Progenitor cell of endocrine pancreas (in vitro differentiated cells): Measurements from ENCODE around the gene KCNQ5. TPM values are rescaled to one million over a fixed set of nuclear protein-coding genes. Genes with fewer than 3 reads are reported as not detected.
A peak's percentile ranks its signal among the peaks of the same experiment; 100 is the strongest.
"Not testable (repeated sequence)": the region's sequence is repeated elsewhere in the genome, so short reads cannot be mapped to it uniquely, and the experiment has no call there.

Experiments used
- DNase-seq: peaks from one replicate; pipeline ENCODE4 v3.0.0; 2021; ENCODE audit warnings: low spot score; ENCODE audit not compliant: unreplicated experiment
- H3K27ac Mint-ChIP-seq: 2 replicates; pipeline ENCODE4 v1.8.0; 2021; ENCODE audit warnings: mild to moderate bottlenecking, moderate library complexity, mixed read lengths
- H3K27me3 Mint-ChIP-seq: 2 replicates; pipeline ENCODE4 v1.8.0; 2021; ENCODE audit warnings: mixed read lengths
- H3K36me3 Mint-ChIP-seq: 2 replicates; pipeline ENCODE4 v1.8.0; 2022; ENCODE audit warnings: mixed read lengths; ENCODE audit not compliant: insufficient read depth
- H3K4me1 Mint-ChIP-seq: 2 replicates; pipeline ENCODE4 v1.8.0; 2021; ENCODE audit warnings: low read depth, mixed read lengths
- H3K4me3 Mint-ChIP-seq: 2 replicates; pipeline ENCODE4 v1.8.0; 2021; ENCODE audit warnings: low read depth, mild to moderate bottlenecking, moderate library complexity, mixed read lengths
- H3K9me3 Mint-ChIP-seq: 2 replicates; pipeline ENCODE4 v1.8.0; 2021; ENCODE audit warnings: low read depth, mixed read lengths
- CTCF ChIP-seq: fragments of 200-600 bp; sonication (generic); IDR thresholded peaks from one replicate; pipeline ENCODE4 v1.5.0; 2021; ENCODE audit warnings: antibody characterized with exemption, mild to moderate bottlenecking; ENCODE audit not compliant: unreplicated experiment
- long read RNA-seq: library from polyadenylated mRNA; unstranded; transcript quantifications from one replicate; pipeline ENCODE4 v2.0.0, GENCODE V29; 2020
- total RNA-seq: library from RNA; stranded (reverse); gene quantifications from 2 replicates; pipeline ENCODE4 v1.2.1, GENCODE V29; 2021

KCNQ5 gene
- 0.53 and 1.0 TPM in 2 replicates for total RNA-seq
- long read RNA-seq: 0 reads

- H3K36me3 Mint-ChIP-seq: no peaks in the 10 kb centered on the region
- peaks cover 59% of the 10 kb centered on the region for H3K27me3 Mint-ChIP-seq
Measured at GRCh38 chr6:72621291-72622093, at the start of gene KCNQ5. TSS of gene KCNQ5 (plus strand) at chr6:72622064.

GRCh38 chr6:72579865-72580264, 42.0 kb upstream of the KCNQ5 start:
- H3K4me3 Mint-ChIP-seq: no peak overlapping the region
- no peak for TF ChIP-seq CTCF
- H3K27me3 Mint-ChIP-seq: no peaks in the 10 kb centered on the region
- H3K9me3 Mint-ChIP-seq: peaks cover 3% of the 10 kb centered on the region
- DNase-seq: no peak
- H3K27ac Mint-ChIP-seq: no peak overlapping the region
- H3K4me1 Mint-ChIP-seq: no peaks in the 10 kb centered on the region
- H3K36me3 Mint-ChIP-seq: no peaks in the 10 kb centered on the region

More at GRCh38 chr6:72621291-72622093, at the start of gene KCNQ5:
- Mint-ChIP-seq H3K9me3 (no peaks in the 10 kb centered on the region), H3K27ac (peak within 1 kb of the TSS; percentile 81), H3K4me1 (peaks cover 17% of the 10 kb centered on the region), H3K4me3 (peak within 1 kb of the TSS; percentile 78)
- DNase-seq: peak; percentile 21
- TF ChIP-seq CTCF: no peak

- H3K36me3 Mint-ChIP-seq: no peaks in the 10 kb centered on the region
- H3K27me3 Mint-ChIP-seq: no peaks in the 10 kb centered on the region
- no peak for DNase-seq
- H3K27ac Mint-ChIP-seq: no peak overlapping the region
- peak; percentile 60 for TF ChIP-seq CTCF
- H3K4me3 Mint-ChIP-seq: no peak overlapping the region
- peaks cover 3% of the 10 kb centered on the region for H3K9me3 Mint-ChIP-seq
- no peaks in the 10 kb centered on the region for H3K4me1 Mint-ChIP-seq
Measured at GRCh38 chr6:72580281-72580940, 41.5 kb upstream of the KCNQ5 start.

- H3K4me3 Mint-ChIP-seq, H3K4me1 Mint-ChIP-seq, H3K36me3 Mint-ChIP-seq, H3K9me3 Mint-ChIP-seq, DNase-seq, H3K27me3 Mint-ChIP-seq: not testable (repeated sequence)
- peak overlapping the region; percentile 62 for H3K27ac Mint-ChIP-seq
Measured at GRCh38 chr6:72580950-72581349, 40.9 kb upstream of the KCNQ5 start.

GRCh38 chr6:72588155-72588554, 33.7 kb upstream of the KCNQ5 start:
- DNase-seq: no peak
- Mint-ChIP-seq H3K4me3 (no peak overlapping the region), H3K36me3 (no peaks in the 10 kb centered on the region), H3K9me3 (no peaks in the 10 kb centered on the region), H3K27ac (no peak overlapping the region), H3K4me1 (no peaks in the 10 kb centered on the region), H3K27me3 (no peaks in the 10 kb centered on the region)
- no peak for TF ChIP-seq CTCF
